K562 (cell line): Measurements from ENCODE around the gene TMEM33. TPM values are rescaled to one million over a fixed set of nuclear protein-coding genes. Genes with fewer than 3 reads are reported as not detected.

Source experiments
- ATAC-seq: fragments of 200-7000 bp; cut with Tn5 transposase; 3 replicates; pipeline ENCODE4 v1.9.1; 2020; ENCODE audit warnings: moderate library complexity
- BruUV-seq: library from RNA; stranded (reverse); fragments of 400-500 nt; replicated peaks from 2 replicates; lab custom pipeline; 2021; lab: Mats Ljungman, UMichigan
- CTCF ChIA-PET: fragments of 300-600 bp; formaldehyde crosslinking; extraction: SDS; loops from one replicate; lab custom pipeline; 2021; ENCODE audit warnings: low intra/inter-chr PET ratio; lab: Yijun Ruan, JAX
- POLR2A ChIA-PET: fragments of 300-600, 350-650 bp; sonication (Branson Sonifier 250); formaldehyde crosslinking; extraction: SDS; loops from one replicate; lab custom pipeline; 2021; ENCODE audit warnings: antibody characterized with exemption, inconsistent platforms; lab: Yijun Ruan, JAX
- DNase-seq, 4 experiments: peaks; one replicate each; pipeline versions ENCODE4 v3.0.0 to v3.0.0-alpha.2; 2011 to 2018; ENCODE audit warnings: low spot score in 3 of 4, mixed read lengths in 3 of 4; ENCODE audit errors: extremely low read depth in 1 of 4
- FAIRE-seq: peaks from 2 replicates; lab custom pipeline; 2011; peaks lifted over from hg19 to GRCh38; lab: Jason Lieb, UNC
- H2AFZ ChIP-seq: 2 replicates; pipeline ENCODE4 v1.6.0; 2011; ENCODE audit warnings: low read depth, low read length, control low read depth, inconsistent platforms
- H3K27ac ChIP-seq: fragments of 200-600 bp; 3 replicates; pipeline ENCODE4 v1.8.0; 2011; ENCODE audit warnings: low read depth, mild to moderate bottlenecking, control low read depth, inconsistent platforms, low read length, moderate library complexity, mixed read lengths; ENCODE audit errors: extremely low read depth
- H3K27me3 ChIP-seq, 2 experiments: fragments of 300-600 bp in 1 of 2; 2 replicates in 1 of 2; 3 replicates in 1 of 2; pipeline versions ENCODE4 v1.6.0 to v1.8.0; 2011; ENCODE audit warnings: inconsistent platforms in 2 of 2, low read length in 2 of 2, mild to moderate bottlenecking in 1 of 2, mixed read lengths in 1 of 2, moderate library complexity in 1 of 2; ENCODE audit not compliant: control insufficient read depth in 2 of 2, insufficient read depth in 2 of 2
- H3K36me3 ChIP-seq: fragments of 300-600 bp; 3 replicates; pipeline ENCODE4 v1.8.0; 2011; ENCODE audit warnings: mild to moderate bottlenecking, low read length, inconsistent platforms; ENCODE audit not compliant: control insufficient read depth, insufficient read depth
- H3K4me1 ChIP-seq, 2 experiments: fragments of 200-600 bp in 1 of 2; replicated peaks in 1 of 2; 2 replicates in 1 of 2; 3 replicates in 1 of 2; pipeline versions ENCODE4 v1.5.1 to v1.8.0; 2011; ENCODE audit warnings: inconsistent platforms in 2 of 2, low read length in 2 of 2, mild to moderate bottlenecking in 1 of 2, mixed read lengths in 1 of 2, moderate library complexity in 1 of 2; ENCODE audit not compliant: control insufficient read depth in 2 of 2, insufficient read depth in 2 of 2
- H3K4me2 ChIP-seq: 2 replicates; pipeline ENCODE4 v1.6.1; 2011; ENCODE audit warnings: low read length, control low read depth, inconsistent platforms, mixed read lengths; ENCODE audit not compliant: insufficient read depth
- H3K4me3 ChIP-seq: fragments of 200-600 bp; sonication (generic), shearing (Covaris generic); 2 replicates; pipeline ENCODE4 v1.5.1; 2016; ENCODE audit warnings: control low read depth, inconsistent platforms
- H3K79me2 ChIP-seq: fragments of 200-600 bp; 3 replicates; pipeline ENCODE4 v1.8.0; 2011; ENCODE audit warnings: low read length, inconsistent platforms; ENCODE audit not compliant: control insufficient read depth, insufficient read depth
- H3K9ac ChIP-seq, 2 experiments: 2 replicates each; pipeline versions ENCODE4 v1.6.0 to v1.6.1; 2011; ENCODE audit warnings: low read depth in 2 of 2, low read length in 2 of 2, control low read depth in 1 of 2, inconsistent platforms in 1 of 2, mild to moderate bottlenecking in 1 of 2, mixed read lengths in 1 of 2; ENCODE audit not compliant: insufficient read depth in 1 of 2
- H3K9me1 ChIP-seq: one replicate; pipeline ENCODE4 v1.6.0; 2011; ENCODE audit warnings: inconsistent platforms, mild to moderate bottlenecking, low read length, moderate library complexity; ENCODE audit not compliant: control insufficient read depth, insufficient read depth
- H3K9me3 ChIP-seq: replicated peaks from 2 replicates; pipeline ENCODE4 v1.5.1; 2011; ENCODE audit warnings: low read depth, low read length, inconsistent platforms; ENCODE audit not compliant: control insufficient read depth, insufficient read depth
- H4K20me1 ChIP-seq: replicated peaks from 2 replicates; pipeline ENCODE4 v1.6.1; 2011; ENCODE audit warnings: low read length, inconsistent platforms, mixed read lengths; ENCODE audit not compliant: control insufficient read depth, insufficient read depth
- ATF7 ChIP-seq: fragments of 450-650 bp; IDR thresholded peaks from 2 replicates; pipeline ENCODE4 v1.7.1; 2014; ENCODE audit warnings: mild to moderate bottlenecking, moderate library complexity
- CBFB ChIP-seq: sonication (generic); formaldehyde crosslinking; IDR thresholded peaks from 2 replicates; pipeline ENCODE4 v1.4.0; 2020; ENCODE audit warnings: mild to moderate bottlenecking, missing genetic modification reagents
- CBX2 ChIP-seq: fragments of 200-600 bp; sonication (generic); IDR thresholded peaks from one replicate; pipeline ENCODE4 v1.6.1; 2012; ENCODE audit warnings: mild to moderate bottlenecking, low read length, inconsistent platforms; ENCODE audit not compliant: insufficient read depth, poor library complexity, severe bottlenecking
- CTCFL ChIP-seq: IDR thresholded peaks from 2 replicates; pipeline ENCODE4 v1.6.1; 2011; ENCODE audit warnings: borderline replicate concordance, low read depth, mild to moderate bottlenecking, moderate library complexity, low read length; ENCODE audit not compliant: insufficient read depth, poor library complexity, severe bottlenecking
- E2F3 ChIP-seq: fragments of 250-450 bp; sonication (Bioruptor Pico); IDR thresholded peaks from 2 replicates; pipeline ENCODE4 v1.4.0; 2020; ENCODE audit warnings: mild to moderate bottlenecking
- FOXJ3 ChIP-seq: sonication (generic); formaldehyde crosslinking; IDR thresholded peaks from 2 replicates; pipeline ENCODE4 v1.4.0; 2020; ENCODE audit warnings: mild to moderate bottlenecking, missing genetic modification reagents
- GTF2E2 ChIP-seq: fragments of 200-800 bp; sonication (Bioruptor generic); IDR thresholded peaks from 2 replicates; pipeline ENCODE4 v1.6.1; 2016; ENCODE audit warnings: missing genetic modification characterization, missing compliant biosample characterization
- MAFG ChIP-seq: fragments of 450-650 bp; conservative IDR thresholded peaks from 2 replicates; pipeline ENCODE4 v1.6.1; 2016; ENCODE audit warnings: missing genetic modification characterization, missing compliant biosample characterization
- SIX5 ChIP-seq, 2 experiments: IDR thresholded peaks; 2 replicates each; pipeline ENCODE4 v1.6.1; 2011; ENCODE audit warnings: low read length in 2 of 2, borderline replicate concordance in 1 of 2, low read depth in 1 of 2, mild to moderate bottlenecking in 1 of 2, moderate library complexity in 1 of 2; ENCODE audit not compliant: insufficient read depth in 1 of 2
- STAG1 ChIP-seq: sonication (generic); formaldehyde crosslinking; IDR thresholded peaks from 2 replicates; pipeline ENCODE4 v1.5.0; 2020; ENCODE audit warnings: missing genetic modification reagents, borderline replicate concordance
- ZC3H8 ChIP-seq: fragments of 450-650 bp; IDR thresholded peaks from 2 replicates; pipeline ENCODE4 v1.6.1; 2017
- WGBS: fragments of 100-300 bp; shearing (Covaris generic); methylation state at CpG from one replicate; pipeline ENCODE4 v1.1.6; 2016; ENCODE audit warnings: low coverage, mixed read lengths; ENCODE audit not compliant: insufficient coverage; ENCODE audit errors: missing lambda C conversion rate; 5-methylcytosine and 5-hydroxymethylcytosine counted together
- in situ Hi-C: fragments of 300-500 bp; cut with MboI; formaldehyde crosslinking; loops from 4 replicates; pipeline ENCODE4 v1.15.0; 2018; ENCODE audit warnings: inconsistent platforms, mixed read lengths
- intact Hi-C: fragments of 100-400 bp; cut with micrococcal nuclease; formaldehyde crosslinking; loops from 2 replicates; pipeline ENCODE4 v1.14.2; 2022
- polyA plus RNA-seq, 8 experiments: library from polyadenylated mRNA; depleted of rRNA in 4 of 8; stranded (reverse) in 5 of 8; unstranded in 3 of 8; fragments of >200 nt; fragmentation: Nextera tagmentation in 2 of 8; fragmentation: Illumina TruSeq in 1 of 8; extraction: Ambion mirVana in 2 of 8; extraction: Trizol in 1 of 8; gene quantifications; 2 replicates each; pipeline versions ENCODE4 v1.2.1 to v1.2.3, GENCODE V29; 2011 to 2014; ENCODE audit warnings: inconsistent platforms in 1 of 8, missing spikeins in 1 of 8
- total RNA-seq, 7 experiments: library from RNA; depleted of rRNA in 6 of 7; stranded (reverse); fragments of >200 nt in 6 of 7; fragmentation: Illumina TruSeq in 2 of 7; extraction: Trizol in 2 of 7; gene quantifications; 2 replicates each; pipeline versions ENCODE4 v1.2.1 to v1.2.3, GENCODE V29; 2011 to 2021; ENCODE audit warnings: low replicate concordance in 1 of 7
- TF ChIP-seq, protein P1 (sequence below): fragments of 450-650 bp; formaldehyde crosslinking; IDR thresholded peaks from 2 replicates; pipeline ENCODE4 v1.4.0; 2022; ENCODE audit warnings: missing genetic modification characterization

Gene TMEM33
- total and polyA plus RNA-seq, 9 of the 15 experiments (the other 6 are each of a cell fraction or from before 2014, with no cell fraction given): 16.8 to 85.9 (median 67.9) TPM

DNA sequence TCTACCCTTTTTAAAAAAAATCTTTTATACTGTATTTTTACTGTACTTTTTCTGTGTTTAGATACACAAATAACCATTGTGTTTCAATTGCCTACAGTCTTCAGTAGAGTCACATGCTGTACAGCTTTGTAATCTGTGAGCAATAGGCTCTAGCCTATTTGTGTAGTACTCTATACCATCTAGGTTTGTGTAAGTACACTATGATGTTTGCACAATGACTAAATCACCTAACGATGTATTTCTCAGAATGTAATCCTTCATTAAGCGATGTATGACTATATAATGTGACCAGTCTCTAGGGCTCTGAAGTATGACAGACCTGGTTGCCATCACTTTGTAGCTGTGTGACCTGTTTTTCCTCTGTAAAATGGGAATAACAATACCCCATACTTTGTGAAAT is 32.2 kb downstream of the TMEM33 start:
- ChIA-PET CTCF (no interaction called here), POLR2A (interaction anchor here (1.5 kb wide), 1 partner anchor 9 kb away, joined by 4 read pairs; no protein-coding TSS in a partner anchor)
- H2AFZ ChIP-seq: no peak overlapping the region
- FAIRE-seq (no peak), DNase-seq (no peak), ATAC-seq (no peak)
- H3K4me3 ChIP-seq: no peak overlapping the region
- no peaks in the 10 kb centered on the region for H3K9me1 ChIP-seq
- no peaks in the 10 kb centered on the region for H3K9me3 ChIP-seq
- intact Hi-C loops (loop anchor here (10.0 kb wide), 1 partner anchor 547 kb away; no protein-coding TSS in a partner anchor), in situ Hi-C loops (loop anchor here (25.0 kb wide), 1 partner anchor 545 kb away; no protein-coding TSS in a partner anchor)
- H3K9ac ChIP-seq: no peak overlapping the region
- WGBS: 75% methylated on average over 2 of the region's 2 CpGs
- BruUV-seq: no TSS peak
- TF ChIP-seq, protein P1, sequence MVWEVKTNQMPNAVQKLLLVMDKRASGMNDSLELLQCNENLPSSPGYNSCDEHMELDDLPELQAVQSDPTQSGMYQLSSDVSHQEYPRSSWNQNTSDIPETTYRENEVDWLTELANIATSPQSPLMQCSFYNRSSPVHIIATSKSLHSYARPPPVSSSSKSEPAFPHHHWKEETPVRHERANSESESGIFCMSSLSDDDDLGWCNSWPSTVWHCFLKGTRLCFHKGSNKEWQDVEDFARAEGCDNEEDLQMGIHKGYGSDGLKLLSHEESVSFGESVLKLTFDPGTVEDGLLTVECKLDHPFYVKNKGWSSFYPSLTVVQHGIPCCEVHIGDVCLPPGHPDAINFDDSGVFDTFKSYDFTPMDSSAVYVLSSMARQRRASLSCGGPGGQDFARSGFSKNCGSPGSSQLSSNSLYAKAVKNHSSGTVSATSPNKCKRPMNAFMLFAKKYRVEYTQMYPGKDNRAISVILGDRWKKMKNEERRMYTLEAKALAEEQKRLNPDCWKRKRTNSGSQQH (CRISPR knock-in tag): no peak
- TF ChIP-seq CTCFL: no peak
- TF ChIP-seq CBFB (CRISPR knock-in tag): no peak
- no peak for TF ChIP-seq STAG1 (CRISPR knock-in tag)
- no peak for TF ChIP-seq SIX5 (IDR thresholded peaks at IDR 0.05; ENCODE audit: borderline replicate concordance in 1 of 2, insufficient read depth in 1 of 2, low read depth in 1 of 2, low read length in 2 of 2)
- TF ChIP-seq ZC3H8: no peak
- TF ChIP-seq CBX2: no peak
- TF ChIP-seq FOXJ3 (CRISPR knock-in tag): no peak
- no peak for TF ChIP-seq E2F3
- TF ChIP-seq GTF2E2: no peak
- TF ChIP-seq ATF7: no peak
- no peak for TF ChIP-seq MAFG (tag)
- no peaks in the 10 kb centered on the region for H3K36me3 ChIP-seq
- H3K4me1 ChIP-seq: no peaks in the 10 kb centered on the region
- H3K79me2 ChIP-seq: no peaks in the 10 kb centered on the region
- no peak overlapping the region for H3K4me2 ChIP-seq
- H3K27ac ChIP-seq: no peak overlapping the region
- H3K27me3 ChIP-seq: no peaks in the 10 kb centered on the region
- H4K20me1 ChIP-seq: no peaks in the 10 kb centered on the region
